ENCODE data around the gene MUC5AC.

GRCh38 chr11:1125803-1126202 is 31.9 kb upstream of the MUC5AC start:
- TF ChIP-seq CTCF (IDR thresholded peaks at IDR 0.05; ENCODE audit: borderline replicate concordance, extremely low read depth, low read length, poor library complexity, severe bottlenecking) (no peak), EZH2 (IDR thresholded peaks at IDR 0.05; ENCODE audit: borderline replicate concordance, low read depth, low read length, severe bottlenecking) (no peak)

All from DND-41 (cell line).